CD4-positive, alpha-beta T cell treated with Interleukin-15 for 4 hours (primary cell): ENCODE data around the gene SLC39A5.

Experiments used
- DNase-seq: peaks from one replicate; pipeline ENCODE4 v3.0.0-alpha.2; 2020; ENCODE audit warnings: low spot score

The SLC39A5 gene

DNA sequence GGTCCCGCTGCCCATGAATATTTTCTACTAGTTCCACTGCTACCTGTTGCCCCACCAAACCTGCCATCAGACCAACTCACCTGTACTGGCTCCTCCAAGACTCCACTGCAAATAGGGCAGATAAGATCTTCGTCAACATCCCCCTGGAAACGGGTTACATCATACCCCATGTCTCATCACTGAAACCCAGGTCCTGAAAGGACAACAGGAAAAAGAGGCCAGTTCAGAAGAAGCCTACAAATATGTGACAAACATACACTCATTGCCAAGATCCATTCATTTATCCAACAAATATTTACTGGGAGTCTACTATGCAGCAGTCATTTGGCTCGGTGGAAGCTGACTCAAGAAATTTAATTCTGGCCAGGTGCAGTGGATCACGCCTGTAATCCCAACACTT lies 16.0 kb upstream of the SLC39A5 start:
- no peak for DNase-seq

- DNase-seq = no peak
Observed at GRCh38 chr12:56216461-56216860, 13.4 kb upstream of the SLC39A5 start.

GRCh38 chr12:56219840-56220239 lies 10.0 kb upstream of the SLC39A5 start:
- DNase-seq = no peak

DNA sequence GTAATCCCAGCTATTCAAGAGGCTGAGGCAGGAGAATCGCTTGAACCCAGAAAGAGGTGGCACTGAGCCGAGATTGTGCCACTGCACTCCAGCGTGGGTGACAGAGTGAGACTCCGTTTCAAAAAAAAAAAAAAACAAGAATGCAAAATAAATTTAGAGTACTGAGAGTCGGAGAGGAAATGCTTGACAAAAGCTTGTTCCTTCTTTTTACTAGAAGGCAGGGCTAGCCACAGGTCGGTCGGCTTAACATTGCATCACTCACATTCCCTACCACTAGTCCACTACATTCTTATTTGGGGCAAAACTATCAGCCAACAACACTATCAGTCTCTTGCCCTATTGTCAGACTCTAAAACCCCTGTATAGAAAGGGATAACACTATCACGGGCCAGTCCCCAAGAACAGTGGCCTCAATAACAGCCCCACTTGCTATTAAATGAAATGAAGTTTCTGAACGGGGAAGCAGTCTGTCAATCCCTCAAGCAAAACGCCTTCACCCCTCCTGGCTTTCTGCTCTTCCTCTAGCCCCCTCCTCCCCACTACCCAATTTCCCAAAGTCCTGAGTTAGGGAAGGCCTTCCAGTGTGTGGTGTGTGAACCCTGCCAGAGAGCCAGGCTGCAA lies 9.1 kb upstream of the SLC39A5 start:
- DNase-seq = no peak

DNA sequence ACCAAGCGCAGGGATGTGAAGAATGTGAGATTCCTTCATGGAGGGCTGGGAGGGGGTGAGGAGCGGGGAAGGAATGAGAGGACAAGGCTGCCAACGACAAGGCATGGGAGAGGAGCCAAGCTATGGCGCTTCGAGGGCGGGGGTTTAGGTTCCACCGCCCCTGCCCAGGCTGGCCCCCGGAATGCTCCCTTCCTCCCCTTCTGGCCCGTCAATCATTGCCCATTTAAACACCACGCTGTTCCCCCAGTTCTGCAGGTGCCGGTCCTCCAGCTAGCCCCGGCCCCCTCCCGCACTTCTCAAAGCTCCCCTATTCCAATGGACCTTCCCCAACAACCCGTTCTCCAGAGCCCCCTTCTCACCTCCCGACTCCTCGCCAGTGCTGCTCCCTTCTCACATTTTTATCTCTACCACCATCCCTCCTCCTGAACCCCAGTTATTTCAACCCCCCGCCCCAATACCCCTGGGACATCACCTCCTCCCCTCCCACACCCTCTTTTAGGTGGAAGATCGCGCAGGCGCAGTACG lies 8.6 kb upstream of the SLC39A5 start:
- DNase-seq = no peak

DNA sequence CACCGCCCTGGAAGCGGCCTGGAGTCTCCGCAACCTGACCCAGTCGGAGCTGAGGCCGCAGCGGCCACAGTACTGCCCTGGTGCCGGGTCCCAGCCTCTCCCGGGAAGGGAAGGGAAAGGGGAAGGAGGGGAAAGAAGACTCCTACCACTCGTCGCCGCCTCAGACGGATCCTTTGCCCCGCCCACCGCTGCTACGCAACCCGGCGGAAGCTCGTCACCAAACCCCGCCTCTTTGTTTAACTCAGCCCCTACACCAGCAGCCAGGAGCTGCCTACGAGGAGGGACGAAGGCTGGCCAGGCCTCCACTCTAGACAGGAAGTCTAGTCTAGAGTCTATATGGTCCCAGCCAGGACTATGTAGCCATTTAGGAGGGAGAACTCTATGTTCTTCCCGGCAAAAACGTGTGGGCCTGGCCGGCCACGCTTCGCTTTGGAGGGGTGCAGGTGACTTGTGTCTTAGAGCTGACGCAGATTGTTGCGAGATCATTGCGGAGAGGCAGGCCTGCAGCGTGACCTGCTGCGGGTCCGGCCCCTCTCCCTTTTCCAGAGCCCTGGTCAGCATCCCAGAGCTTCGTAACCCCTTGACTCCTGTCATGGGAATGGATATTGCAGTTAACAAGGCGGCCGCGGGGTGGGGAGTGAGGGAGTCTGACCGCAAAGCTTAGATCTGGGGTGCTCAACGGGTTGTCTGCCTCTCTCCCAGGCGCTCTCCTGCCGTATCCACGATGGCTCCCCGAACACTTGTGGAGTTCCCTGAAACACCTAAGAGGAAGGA lies 7.9 kb upstream of the SLC39A5 start, which contains the start of gene RNF41:
Gene RNF41, minus strand, starts transcription at position 166 of the 774 bp plus-strand sequence. CDS start 7,875 bp downstream, outside the sequence.
- peak; percentile 91 for DNase-seq

DNA sequence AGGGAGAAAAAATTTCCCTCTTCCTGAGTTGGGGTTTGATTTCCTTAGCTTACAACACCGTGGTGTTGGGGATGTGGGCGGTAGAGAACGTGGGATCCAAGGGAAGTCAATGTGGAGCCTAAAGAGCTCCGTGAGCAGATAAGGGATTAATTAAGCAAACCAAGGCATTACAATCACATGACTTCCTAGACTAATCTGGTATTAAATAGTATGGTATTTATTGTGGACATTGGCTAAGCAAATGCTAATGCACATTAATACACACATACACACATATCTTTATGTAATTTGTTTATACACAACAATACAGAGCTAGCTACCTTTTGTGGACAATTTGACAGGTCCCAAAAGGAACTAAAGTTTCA lies 7.3 kb upstream of the SLC39A5 start:
- DNase-seq = no peak

- DNase-seq = no peak
Observed at GRCh38 chr12:56223571-56224101, 6.2 kb upstream of the SLC39A5 start.

DNA sequence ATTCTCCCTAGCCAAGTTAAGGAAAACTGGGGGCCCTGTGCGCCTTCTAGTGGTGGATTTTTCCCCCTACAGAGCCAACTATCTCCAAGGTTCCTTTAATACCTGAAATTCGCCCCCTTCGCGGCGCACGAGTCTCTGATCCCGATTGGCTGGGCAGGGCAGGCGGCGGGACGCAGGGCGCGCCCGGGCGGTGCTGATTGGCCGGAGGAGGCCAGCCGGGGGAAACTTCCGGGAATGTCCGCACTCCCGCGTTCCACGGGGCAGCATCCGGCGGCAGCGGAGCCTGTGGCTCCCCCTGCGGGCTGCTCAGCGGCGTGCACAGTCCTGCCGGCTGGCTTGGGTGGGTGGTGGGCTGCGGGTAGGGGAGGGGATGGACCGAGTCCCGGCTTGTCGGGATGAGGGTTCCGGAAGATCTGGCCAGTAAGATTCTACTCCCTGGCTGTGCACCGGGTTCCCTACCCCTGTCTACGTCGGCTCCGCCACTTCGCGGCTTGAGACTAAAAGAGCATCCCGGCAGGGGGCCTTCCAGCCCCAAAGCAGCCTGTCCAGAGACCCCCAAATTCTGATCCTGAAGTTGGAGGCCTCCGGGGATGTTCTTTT lies 5.6 kb upstream of the SLC39A5 start, which contains the start of gene NABP2:
Gene NABP2, plus strand, starts transcription at position 241 of the 600 bp plus-strand sequence. CDS start 515 bp downstream, outside the sequence.
- DNase-seq = peak; percentile 96

DNA sequence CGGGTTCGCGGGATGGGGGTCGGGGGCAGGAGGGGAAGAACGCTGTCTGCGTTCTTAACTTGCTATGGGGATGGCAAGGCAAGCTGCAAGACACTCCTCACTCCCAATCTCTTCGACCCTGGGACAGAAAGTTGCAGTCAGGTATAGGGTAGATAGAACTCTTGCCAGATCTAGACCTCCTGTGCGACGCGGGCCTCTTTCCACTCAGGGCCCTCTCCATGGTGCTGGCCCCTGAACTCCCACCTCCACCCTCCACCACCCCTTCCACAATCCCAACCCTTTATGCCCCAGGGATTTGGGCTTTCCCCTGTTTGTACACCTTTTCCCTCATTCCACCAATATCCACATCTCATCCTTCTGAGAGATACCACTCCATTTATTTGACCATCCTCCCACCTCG lies 4.9 kb upstream of the SLC39A5 start:
- no peak for DNase-seq

DNA sequence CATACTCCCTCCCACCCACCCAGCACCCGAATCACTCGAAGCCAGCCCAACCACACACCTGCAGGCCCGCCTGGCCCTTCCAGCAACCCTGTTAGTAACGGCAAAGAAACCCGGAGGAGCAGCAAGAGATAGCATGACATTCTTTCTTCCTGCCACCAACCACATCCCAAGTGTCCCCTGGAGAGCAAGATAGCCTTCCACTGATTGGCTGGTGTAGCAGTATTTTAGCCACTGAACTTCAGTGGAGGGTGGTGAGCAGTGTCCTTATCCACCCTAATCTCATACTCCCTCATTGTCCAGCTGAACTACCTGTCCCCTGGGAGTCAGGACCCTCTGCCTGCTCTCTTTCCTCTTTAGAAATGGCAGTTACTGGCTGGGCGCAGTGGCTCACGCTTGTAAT lies 769 bp upstream of the SLC39A5 start:
- DNase-seq = no peak

DNA sequence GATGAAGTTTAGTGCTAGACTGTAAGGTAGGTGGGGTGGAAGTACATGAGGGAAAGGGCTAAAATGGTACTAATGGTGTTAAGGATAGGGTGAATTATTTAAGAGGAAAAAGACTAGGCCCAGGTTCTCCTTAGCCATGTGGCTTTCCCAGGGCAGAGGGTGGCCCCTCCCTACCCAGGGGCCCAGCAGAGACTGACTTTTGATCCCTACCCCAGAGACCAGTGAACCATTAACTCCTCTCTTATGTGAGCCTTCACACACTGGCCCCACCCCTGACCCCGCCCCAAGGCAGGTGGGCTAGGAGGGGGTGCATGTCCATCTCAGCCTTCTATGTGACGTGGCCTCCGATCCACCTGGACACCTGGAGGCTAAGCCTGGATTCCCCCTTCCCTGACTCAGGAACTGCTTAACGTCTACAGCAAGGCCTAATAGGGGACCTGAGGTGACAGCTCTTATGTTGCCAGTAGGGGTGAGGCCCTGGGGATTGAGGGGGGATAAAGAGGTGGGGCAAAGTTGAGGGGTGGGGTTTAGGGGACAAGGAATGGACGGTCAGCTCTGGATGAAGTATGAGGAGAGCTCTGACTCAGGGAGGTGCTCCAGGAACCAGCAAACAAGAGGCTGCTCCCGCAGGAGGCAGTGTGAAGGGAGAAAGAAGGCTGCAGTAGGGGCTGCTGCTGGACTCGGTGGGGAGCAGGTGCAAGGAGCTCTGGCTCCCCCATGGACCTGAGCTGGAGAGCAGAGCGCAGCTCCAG lies 757 bp downstream of the SLC39A5 start:
- no peak for DNase-seq

- DNase-seq = no peak
Observed at GRCh38 chr12:56231184-56231582, 1.3 kb downstream of the SLC39A5 start.

DNA sequence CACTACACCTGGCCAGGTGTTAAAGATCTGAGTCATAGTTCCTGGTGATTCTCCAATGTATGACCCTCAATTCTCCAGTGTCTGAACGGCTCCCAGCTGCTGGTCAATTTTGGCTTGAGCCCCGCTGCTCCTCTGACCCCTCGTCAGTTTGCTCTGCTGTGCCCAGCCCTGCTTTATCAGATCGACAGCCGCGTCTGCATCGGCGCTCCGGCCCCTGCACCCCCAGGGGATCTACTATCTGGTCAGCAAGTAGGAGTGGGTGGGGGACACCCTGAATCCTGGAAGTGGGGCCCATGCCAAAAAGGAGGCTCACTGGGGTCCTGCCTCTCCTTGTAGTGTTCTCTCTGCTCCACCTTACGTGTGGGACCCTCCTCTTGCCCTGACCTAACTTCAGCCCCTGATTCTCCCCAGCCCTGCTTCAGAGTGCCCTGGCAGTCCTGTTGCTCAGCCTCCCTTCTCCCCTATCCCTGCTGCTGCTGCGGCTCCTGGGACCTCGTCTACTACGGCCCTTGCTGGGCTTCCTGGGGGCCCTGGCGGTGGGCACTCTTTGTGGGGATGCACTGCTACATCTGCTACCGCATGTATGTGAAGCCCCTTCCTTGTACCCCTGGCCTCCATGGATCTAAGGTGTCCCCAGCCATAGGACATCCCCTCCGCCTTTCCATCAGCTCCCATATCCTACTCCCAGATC lies 5.0 kb downstream of the SLC39A5 start:
- DNase-seq = no peak

DNA sequence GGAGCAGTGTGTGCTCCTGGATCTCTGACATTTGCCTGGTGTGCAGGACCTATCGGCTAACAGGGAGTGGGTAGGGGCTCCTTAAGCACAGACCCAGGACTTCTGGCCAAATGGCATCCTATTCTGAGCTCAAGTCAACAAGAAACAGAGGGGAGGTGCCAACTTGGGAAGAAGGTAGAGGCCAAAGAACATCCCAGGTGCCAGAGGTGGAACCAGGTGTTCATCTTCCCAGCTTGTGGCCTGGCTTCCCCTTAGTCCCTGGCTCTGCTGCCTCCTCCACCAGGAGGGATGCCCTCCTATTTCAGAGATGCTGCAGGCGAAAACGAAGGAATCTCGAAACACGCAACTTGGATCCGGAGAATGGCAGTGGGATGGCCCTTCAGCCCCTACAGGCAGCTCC lies 6.2 kb downstream of the SLC39A5 start:
- DNase-seq = no peak

GRCh38 chr12:56236985-56237384 lies 7.1 kb downstream of the SLC39A5 start:
- no peak for DNase-seq

GRCh38 chr12:56237552-56237951 lies 7.7 kb downstream of the SLC39A5 start:
- DNase-seq = no peak

DNA sequence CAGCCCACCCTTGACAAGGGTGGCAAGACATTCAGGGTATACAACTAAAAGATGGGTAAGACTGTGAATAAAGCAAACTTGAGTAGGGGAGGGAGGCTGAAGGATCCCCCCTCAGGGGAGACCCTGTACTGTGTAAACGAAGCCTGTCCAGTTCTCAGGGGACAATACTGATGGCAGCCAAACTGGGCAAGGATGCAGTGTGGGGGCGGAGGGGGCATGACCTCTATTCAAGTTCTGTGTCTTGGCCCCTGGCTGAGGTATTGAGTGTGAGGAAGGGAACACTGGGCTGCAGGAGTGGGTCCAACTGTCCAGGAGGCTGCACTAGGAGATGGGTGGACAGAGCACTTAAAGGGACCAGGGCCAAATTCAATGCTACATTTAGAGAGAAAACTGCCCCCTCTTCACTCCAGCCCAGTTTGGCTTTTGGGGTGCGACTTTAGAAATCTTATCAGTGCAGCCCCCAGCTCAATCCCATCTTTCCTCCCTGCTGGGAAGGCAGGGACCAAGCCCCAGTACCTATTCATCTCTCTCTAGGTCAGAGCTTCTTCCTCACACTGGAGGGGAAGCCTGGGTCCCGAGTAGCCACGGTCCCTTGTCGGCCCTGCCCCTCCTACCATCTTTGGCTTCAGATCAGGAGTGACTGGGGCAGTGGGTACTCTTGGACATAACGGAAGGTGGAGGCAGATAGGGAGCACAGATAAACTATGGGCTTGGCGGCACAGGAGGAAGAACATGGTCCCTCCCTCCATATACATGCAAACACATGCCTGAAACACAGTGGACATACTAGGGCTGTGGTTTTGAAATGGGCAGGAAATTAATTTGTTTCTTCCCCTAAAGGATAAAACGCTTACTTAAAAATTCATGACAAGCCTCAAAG lies 11.8 kb downstream of the SLC39A5 start:
- no peak for DNase-seq

GRCh38 chr12:56242986-56243385 lies 13.1 kb downstream of the SLC39A5 start:
- no peak for DNase-seq

DNA sequence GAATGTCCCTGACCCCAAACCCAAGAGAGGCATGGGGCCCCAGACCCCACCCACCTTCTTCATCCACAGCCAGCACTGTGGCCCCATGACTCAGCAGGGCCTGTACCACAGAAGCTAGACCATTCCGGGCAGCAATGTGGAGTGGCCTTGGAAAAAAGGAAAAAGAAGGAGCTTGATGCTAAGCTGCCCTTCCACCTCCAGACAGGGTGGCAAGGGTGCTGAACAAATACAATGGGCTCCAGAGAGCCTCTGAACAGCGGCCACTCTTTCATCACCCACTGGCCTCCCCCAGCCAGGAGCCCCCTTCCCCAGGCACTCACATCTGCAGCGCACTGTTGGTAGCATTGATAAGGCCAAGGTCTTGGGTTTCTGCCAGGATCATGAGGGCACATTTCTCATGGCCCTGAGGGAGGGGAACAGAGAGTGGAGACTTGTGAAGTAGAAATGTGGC lies 13.9 kb downstream of the SLC39A5 start:
- DNase-seq = no peak
